H1 (cell line): ENCODE data around the gene MILR1. TPM values are rescaled to one million over a fixed set of nuclear protein-coding genes. Genes with fewer than 3 reads are reported as not detected.

Experiments
- ASH2L ChIP-seq: fragments of 200-600, 300-600 bp; sonication (generic); IDR thresholded peaks from one replicate; pipeline ENCODE4 v1.7.1; 2017; ENCODE audit warnings: low read length
- CBX5 ChIP-seq: fragments of 300-800, 300-1000 bp; sonication (generic); IDR thresholded peaks from 2 replicates; pipeline ENCODE4 v1.7.1; 2016; ENCODE audit warnings: antibody characterized with exemption, low read length, low read depth
- SIRT6 ChIP-seq: IDR thresholded peaks from one replicate; pipeline ENCODE4 v1.7.1; 2012; ENCODE audit warnings: low read length, inconsistent platforms
- polyA plus RNA-seq, 7 experiments: library from polyadenylated mRNA; depleted of rRNA in 3 of 7; stranded (reverse) in 5 of 7; unstranded in 2 of 7; fragments of >200 nt in 5 of 7; fragments of 200-250 nt in 2 of 7; gene quantifications; 1 replicate in 5 of 7; 2 replicates in 1 of 7; 4 replicates in 1 of 7; pipeline versions ENCODE4 v1.2.1 to v1.2.3, GENCODE V29; 2011 to 2013; ENCODE audit warnings: missing spikeins in 2 of 7, mixed read lengths in 2 of 7
- total RNA-seq: library from RNA; stranded (reverse); fragmentation: NEBNext Ultra II Directional; extraction: Animal tissue kit (Norgen Biotek cat#: 25700); gene quantifications from 2 replicates; pipeline ENCODE4 v1.2.1, GENCODE V29; 2021
- TF ChIP-seq, protein P1 (sequence below): IDR thresholded peaks from 2 replicates; pipeline ENCODE4 v1.6.1; 2012; ENCODE audit warnings: inconsistent platforms

MILR1 gene
- total and polyA plus RNA-seq, 2 of the 8 experiments (the other 6 are each of a cell fraction or from before 2014, with no cell fraction given), result not detected

DNA sequence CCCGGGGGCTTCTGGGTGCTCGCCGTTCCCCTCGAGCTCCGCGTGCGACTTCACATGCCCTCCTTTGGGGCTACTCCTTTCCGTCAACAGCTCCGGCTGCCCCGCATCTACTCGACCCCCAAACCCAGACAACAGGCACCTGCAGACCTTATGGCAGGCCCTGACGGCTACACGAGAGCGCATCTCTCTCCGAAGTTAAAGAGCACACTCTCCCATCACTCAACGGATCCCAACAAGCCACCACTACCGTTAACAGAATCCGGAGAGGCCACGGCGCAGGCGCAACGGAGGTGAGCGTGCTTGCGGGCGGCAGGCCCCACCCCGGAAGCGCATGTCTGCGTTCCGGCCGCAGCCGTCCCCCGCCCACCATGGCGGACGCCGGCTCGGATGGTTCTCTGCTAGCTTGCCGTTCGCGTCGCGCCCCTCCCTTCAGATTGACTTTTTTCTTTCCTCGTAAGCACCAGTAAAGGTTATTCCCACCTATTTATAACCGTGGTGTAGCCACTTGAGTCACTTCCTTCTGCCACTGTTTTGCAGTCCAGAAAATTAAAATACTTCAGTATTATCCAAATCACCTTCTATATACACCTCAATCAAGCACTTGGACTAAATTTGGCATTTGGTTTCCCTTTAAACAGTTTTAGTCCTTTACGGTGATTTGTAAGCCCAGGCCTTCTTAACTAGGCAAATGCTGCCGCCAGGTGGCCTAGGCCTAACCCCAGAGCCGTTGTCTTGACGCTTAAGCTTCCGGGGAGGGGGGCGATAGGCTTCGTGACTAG lies 48.1 kb downstream of the MILR1 start, which contains the start of gene POLG2 (continued):
- no peak for TF ChIP-seq CBX5
- no peak for TF ChIP-seq SIRT6
- TF ChIP-seq, protein P1, sequence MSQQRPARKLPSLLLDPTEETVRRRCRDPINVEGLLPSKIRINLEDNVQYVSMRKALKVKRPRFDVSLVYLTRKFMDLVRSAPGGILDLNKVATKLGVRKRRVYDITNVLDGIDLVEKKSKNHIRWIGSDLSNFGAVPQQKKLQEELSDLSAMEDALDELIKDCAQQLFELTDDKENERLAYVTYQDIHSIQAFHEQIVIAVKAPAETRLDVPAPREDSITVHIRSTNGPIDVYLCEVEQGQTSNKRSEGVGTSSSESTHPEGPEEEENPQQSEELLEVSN, result peak; percentile 36; the same call in 1 of the 2 replicates
- peak; percentile 64 for TF ChIP-seq ASH2L
- TF ChIP-seq, all 59 proteins: peak for 23
